Skeletal muscle tissue (tissue), 4 donors: ENCODE measurements around the gene METTL26. TPM values are rescaled to one million over a fixed set of nuclear protein-coding genes. Genes with fewer than 3 reads are reported as not detected.

Experiments used
- H3K27ac ChIP-seq: one replicate; pipeline ENCODE4 v1.7.0; 2013; ENCODE audit warnings: mild to moderate bottlenecking, low read depth, low read length, inconsistent platforms
- H3K27me3 ChIP-seq, 3 donors: one replicate each; pipeline ENCODE4 v1.7.0; 2013; ENCODE audit warnings: low read length in 3 of 3; ENCODE audit not compliant: control insufficient read depth in 3 of 3, insufficient read depth in 3 of 3
- H3K36me3 ChIP-seq, 3 donors: one replicate each; pipeline ENCODE4 v1.7.0; 2013; ENCODE audit warnings: low read length in 3 of 3; ENCODE audit not compliant: control insufficient read depth in 3 of 3, insufficient read depth in 3 of 3
- H3K4me1 ChIP-seq, 3 donors: one replicate each; pipeline ENCODE4 v1.7.0; 2013; ENCODE audit warnings: low read length in 3 of 3, mild to moderate bottlenecking in 3 of 3; ENCODE audit not compliant: control insufficient read depth in 3 of 3, insufficient read depth in 3 of 3
- H3K4me3 ChIP-seq, 3 donors: one replicate each; pipeline ENCODE4 v1.7.0; 2013; ENCODE audit warnings: low read length in 3 of 3
- H3K9ac ChIP-seq, 3 donors: one replicate each; pipeline ENCODE4 v1.7.0; 2013; ENCODE audit warnings: low read length in 3 of 3, mild to moderate bottlenecking in 3 of 3, moderate library complexity in 2 of 3, low read depth in 1 of 3
- H3K9me3 ChIP-seq, 3 donors: one replicate each; pipeline ENCODE4 v1.7.0; 2013; ENCODE audit warnings: low read length in 3 of 3; ENCODE audit not compliant: control insufficient read depth in 3 of 3
- total RNA-seq: library from RNA; depleted of rRNA; stranded (reverse); fragments of >200 nt; gene quantifications from one replicate; pipeline ENCODE4 v1.2.3, GENCODE V29; 2014
- donor health status: Osteomylitis.

METTL26 gene
- total RNA-seq, 1 donor from 2014 or later: 32.4 TPM

- Histone ChIP-seq H3K27ac (no peak overlapping the region), H3K36me3 (peaks cover 0 to 3% (median 0%) of the 10 kb centered on the region in 3 donors), H3K27me3 (no peaks in the 10 kb centered on the region), H3K9ac (no peak overlapping the region), H3K9me3 (no peaks in the 10 kb centered on the region), H3K4me1 (peaks cover 11 to 15% (median 11%) of the 10 kb centered on the region in 3 donors), H3K4me3 (no peak overlapping the region)
Measured at GRCh38 chr16:659618-660017, 23.5 kb upstream of the METTL26 start.

GRCh38 chr16:658679-659571, 22.8 kb upstream of the METTL26 start:
- Histone ChIP-seq H3K9ac (no peak overlapping the region), H3K9me3 (no peaks in the 10 kb centered on the region), H3K36me3 (peaks cover 0 to 3% (median 0%) of the 10 kb centered on the region in 3 donors), H3K4me1 (peaks cover 11 to 15% (median 11%) of the 10 kb centered on the region in 3 donors), H3K27ac (no peak overlapping the region), H3K4me3 (no peak overlapping the region), H3K27me3 (no peaks in the 10 kb centered on the region)

DNA sequence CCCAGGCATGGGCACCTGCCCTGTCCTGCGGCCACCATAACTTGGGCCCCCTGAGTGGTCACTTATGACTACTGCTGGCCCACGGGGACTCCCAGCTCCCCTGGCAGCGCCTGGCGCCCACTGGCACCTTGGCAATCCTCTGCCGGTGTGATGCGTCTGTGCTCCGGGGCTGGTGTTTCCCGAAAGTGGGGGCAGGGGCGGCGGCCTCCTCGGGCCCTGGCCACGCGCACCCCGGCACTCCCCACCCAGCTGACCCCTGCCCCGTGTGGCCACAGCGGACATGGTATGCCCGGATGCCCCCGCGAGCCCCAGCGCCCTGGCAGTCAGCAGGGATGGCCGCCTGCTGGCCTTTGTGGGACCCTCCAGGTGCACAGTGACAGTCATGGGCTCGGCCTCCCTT, 21.4 kb upstream of the METTL26 start:
- no peaks in the 10 kb centered on the region for H3K9me3 ChIP-seq
- no peak overlapping the region for H3K4me3 ChIP-seq
- peaks cover 0 to 3% (median 0%) of the 10 kb centered on the region in 3 donors for H3K36me3 ChIP-seq
- H3K4me1 ChIP-seq: peaks cover 11 to 15% (median 11%) of the 10 kb centered on the region in 3 donors
- H3K27me3 ChIP-seq: no peaks in the 10 kb centered on the region
- H3K9ac ChIP-seq: no peak overlapping the region
- H3K27ac ChIP-seq: no peak overlapping the region

GRCh38 chr16:654034-654433, 17.9 kb upstream of the METTL26 start:
- Histone ChIP-seq H3K9me3 (no peaks in the 10 kb centered on the region), H3K27ac (no peak overlapping the region), H3K9ac (no peak overlapping the region), H3K4me1 (peaks cover 4 to 7% (median 7%) of the 10 kb centered on the region in 3 donors), H3K36me3 (peaks cover 0 to 3% (median 3%) of the 10 kb centered on the region in 3 donors), H3K27me3 (no peaks in the 10 kb centered on the region), H3K4me3 (no peak overlapping the region)

- H3K4me1 ChIP-seq: peaks cover 15 to 20% (median 19%) of the 10 kb centered on the region in 3 donors
- no peak overlapping the region for H3K27ac ChIP-seq
- H3K4me3 ChIP-seq: no peak overlapping the region
- H3K27me3 ChIP-seq: no peaks in the 10 kb centered on the region
- H3K36me3 ChIP-seq: peaks cover 0 to 3% (median 0%) of the 10 kb centered on the region in 3 donors
- H3K9me3 ChIP-seq: no peaks in the 10 kb centered on the region
- H3K9ac ChIP-seq: no peak overlapping the region
Measured at GRCh38 chr16:652454-653305, 16.6 kb upstream of the METTL26 start.

DNA sequence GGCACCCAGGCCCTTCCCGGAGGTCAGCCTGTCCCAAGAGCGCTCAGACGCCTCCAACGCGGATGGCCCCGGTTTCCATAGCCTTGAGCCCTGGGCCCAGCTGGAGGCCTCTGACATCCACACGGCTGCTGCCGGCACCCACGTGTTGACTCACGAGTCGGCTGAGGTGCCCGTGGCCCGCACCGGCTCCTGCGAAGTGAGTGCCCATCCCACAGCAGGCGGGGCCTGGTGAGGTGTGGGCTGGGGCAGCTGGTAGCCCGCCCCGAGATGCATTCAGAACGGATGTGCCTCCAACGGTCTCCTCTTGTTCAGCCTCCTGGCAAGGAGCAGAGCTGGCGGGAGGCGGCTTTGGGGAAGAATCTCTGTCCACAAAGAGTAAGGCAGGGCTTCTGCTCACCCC, 15.7 kb upstream of the METTL26 start:
- Histone ChIP-seq H3K27me3 (no peaks in the 10 kb centered on the region), H3K27ac (no peak overlapping the region), H3K36me3 (peaks cover 0 to 3% (median 0%) of the 10 kb centered on the region in 3 donors), H3K4me3 (no peak overlapping the region), H3K9ac (no peak overlapping the region), H3K4me1 (peaks cover 23 to 29% (median 27%) of the 10 kb centered on the region in 3 donors), H3K9me3 (no peaks in the 10 kb centered on the region)

- peak overlapping the region; percentile 61 to 93 (median 88) for H3K9ac ChIP-seq
- peaks cover 0 to 3% (median 0%) of the 10 kb centered on the region in 3 donors for H3K36me3 ChIP-seq
- H3K4me1 ChIP-seq: peaks cover 39 to 45% (median 43%) of the 10 kb centered on the region in 3 donors
- H3K9me3 ChIP-seq: no peaks in the 10 kb centered on the region
- no peaks in the 10 kb centered on the region for H3K27me3 ChIP-seq
- H3K4me3 ChIP-seq: peak overlapping the region in 2 of 3 donors; percentile 83 to 86
- H3K27ac ChIP-seq: no peak overlapping the region
Measured at GRCh38 chr16:649631-650030, 13.5 kb upstream of the METTL26 start.

DNA sequence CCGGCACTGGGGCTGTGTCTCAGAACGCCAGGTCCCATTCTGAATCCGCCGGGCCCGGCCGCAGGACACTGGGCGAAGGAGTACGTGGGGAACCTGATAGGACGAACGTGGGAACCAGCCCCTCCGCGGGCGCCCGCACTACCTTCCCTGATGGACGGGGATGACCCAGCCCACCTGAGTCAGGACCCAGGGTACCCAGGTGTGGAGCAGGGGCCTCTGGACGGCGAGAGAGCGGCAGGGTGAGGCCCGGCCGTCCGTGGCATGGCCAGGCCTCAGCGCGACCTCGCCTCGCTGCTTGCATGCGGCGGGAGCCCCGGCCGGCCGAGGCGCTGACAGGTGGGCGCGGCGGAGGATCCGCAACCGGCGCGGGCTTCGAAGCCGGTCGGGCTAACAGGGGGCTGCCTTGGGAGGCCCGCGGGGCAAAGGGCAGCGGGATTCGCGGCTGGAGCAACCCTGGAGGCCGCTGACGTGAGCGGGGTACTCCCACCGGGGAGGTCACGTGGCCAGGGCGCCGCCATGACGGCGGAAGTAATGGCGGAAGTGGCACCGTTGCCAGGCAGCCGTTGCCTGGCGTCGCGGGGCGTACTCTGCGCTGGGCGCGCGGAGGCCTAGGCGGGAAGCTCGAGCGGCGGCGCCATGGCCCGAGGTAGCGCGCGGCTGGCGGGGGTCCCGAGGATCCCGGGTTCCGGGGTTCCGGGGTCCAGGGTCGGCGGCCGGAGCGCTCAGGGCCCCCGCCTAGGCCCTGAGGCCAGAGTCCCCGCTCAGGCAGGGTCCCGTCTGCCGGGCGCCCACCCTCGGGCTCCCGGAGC, 12.9 kb upstream of the METTL26 start, which contains the start of gene WDR90:
TSS of gene WDR90 (plus strand) at position 585 of the 809 bp plus-strand sequence. CDS start at position 637, 52 bp downstream.
- peak within 1 kb of the TSS; percentile 73 to 86 (median 83) for H3K4me3 ChIP-seq
- H3K27ac ChIP-seq: peak within 1 kb of the TSS; percentile 87
- H3K9ac ChIP-seq: peak within 1 kb of the TSS; percentile 84 to 93 (median 88)
- peaks cover 0 to 3% (median 0%) of the 10 kb centered on the region in 3 donors for H3K36me3 ChIP-seq
- no peaks in the 10 kb centered on the region for H3K27me3 ChIP-seq
- H3K9me3 ChIP-seq: no peaks in the 10 kb centered on the region
- H3K4me1 ChIP-seq: peaks cover 39 to 48% (median 47%) of the 10 kb centered on the region in 3 donors
